Kidney (tissue), 14 donors: ENCODE measurements around the gene SART1. TPM values are rescaled to one million over a fixed set of nuclear protein-coding genes. Genes with fewer than 3 reads are reported as not detected.
"Not testable (repeated sequence)": the region's sequence is repeated elsewhere in the genome, so short reads cannot be mapped to it uniquely, and the experiment has no call there.

Experiments
- DNase-seq, 5 donors: peaks; one replicate each; pipeline ENCODE4 v3.0.0-alpha.2; 2013 to 2020
- FAIRE-seq: peaks from 2 replicates; lab custom pipeline; 2012; peaks lifted over from hg19 to GRCh38; lab: Jason Lieb, UNC
- H3K27ac ChIP-seq, 2 donors: one replicate each; pipeline ENCODE4 v1.7.0; 2013; ENCODE audit warnings: low read depth in 2 of 2, low read length in 2 of 2, inconsistent platforms in 1 of 2
- H3K27me3 ChIP-seq: one replicate; pipeline ENCODE4 v1.7.1; 2013; ENCODE audit warnings: low read length, inconsistent platforms; ENCODE audit not compliant: control insufficient read depth, insufficient read depth
- H3K36me3 ChIP-seq, 3 donors: one replicate each; pipeline versions ENCODE4 v1.7.0 to v1.7.1; 2013; ENCODE audit warnings: low read length in 3 of 3, control low read depth in 1 of 3, inconsistent platforms in 1 of 3; ENCODE audit not compliant: insufficient read depth in 3 of 3, control insufficient read depth in 2 of 3
- H3K4me1 ChIP-seq, 3 donors: one replicate each; pipeline versions ENCODE4 v1.7.0 to v1.7.1; 2013; ENCODE audit warnings: low read length in 3 of 3, inconsistent platforms in 1 of 3, low read depth in 1 of 3; ENCODE audit not compliant: control insufficient read depth in 2 of 3, insufficient read depth in 2 of 3
- H3K4me3 ChIP-seq, 3 donors: one replicate each; pipeline versions ENCODE4 v1.7.0 to v1.8.1; 2013; ENCODE audit warnings: low read length in 3 of 3, control low read depth in 1 of 3, inconsistent platforms in 1 of 3
- H3K9ac ChIP-seq, 3 donors: one replicate each; pipeline versions ENCODE4 v1.7.0 to v1.7.1; 2013; ENCODE audit warnings: low read length in 3 of 3, control low read depth in 1 of 3, inconsistent platforms in 1 of 3
- H3K9me3 ChIP-seq, 3 donors: one replicate each; pipeline versions ENCODE4 v1.7.0 to v1.7.1; 2013; ENCODE audit warnings: low read length in 3 of 3, control low read depth in 1 of 3, inconsistent platforms in 1 of 3; ENCODE audit not compliant: control insufficient read depth in 2 of 3, insufficient read depth in 1 of 3
- CTCF ChIP-seq: IDR thresholded peaks from 3 replicates; pipeline ENCODE4 v1.5.1; 2012; ENCODE audit warnings: mild to moderate bottlenecking, moderate library complexity, borderline replicate concordance; ENCODE audit not compliant: insufficient read depth; ENCODE audit errors: extremely low read depth
- intact Hi-C: fragments of 100-400 bp; cut with DNase I; formaldehyde crosslinking; loops from one replicate; pipeline ENCODE4 v1.11.1; 2022
- polyA plus RNA-seq: library from polyadenylated mRNA; stranded (reverse); fragments of 350-450 nt; fragmentation: Illumina TruSeq; extraction: RNeasy Lipid Tissue Mini Kit (QIAGEN cat#74804); gene quantifications from one replicate; pipeline ENCODE4 v1.2.3, GENCODE V29; 2014; ENCODE audit warnings: low read depth, low replicate concordance; ENCODE audit not compliant: insufficient read depth
- total RNA-seq: library from RNA; stranded (reverse); fragmentation: NEBNext Ultra II Directional; extraction: Animal tissue kit (Norgen Biotek cat#: 25700); gene quantifications from one replicate; pipeline ENCODE4 v1.2.1, GENCODE V29; 2021
- donor health status: control.
- donor health status: control.
- donor health status: control.
- donor health status: control.
- donor health status: control.
- donor health status: DM: yes; HTN: yes; CAD: no.
- donor health status: Normal renal cell carcinoma (clear cell type).

SART1 gene
- total and polyA plus RNA-seq, 2 donors from 2014 or later = 48.6 to 48.7 TPM

GRCh38 chr11:66006891-66007176, 45.3 kb downstream of the SART1 start:
- Histone ChIP-seq H3K9ac (no peak overlapping the region), H3K27me3 (peaks cover 6% of the 10 kb centered on the region), H3K27ac (no peak overlapping the region), H3K36me3 (peaks cover 0 to 7% (median 3%) of the 10 kb centered on the region in 3 donors), H3K4me1 (peaks cover 0 to 6% (median 0%) of the 10 kb centered on the region in 3 donors), H3K9me3 (no peaks in the 10 kb centered on the region), H3K4me3 (no peak overlapping the region)
- FAIRE-seq (no peak), DNase-seq (no peak)
- TF ChIP-seq CTCF = no peak
- intact Hi-C loops = no loop called here

- Histone ChIP-seq H3K4me1 (peaks cover 0 to 6% (median 0%) of the 10 kb centered on the region in 3 donors), H3K36me3 (peaks cover 0 to 7% (median 3%) of the 10 kb centered on the region in 3 donors), H3K9ac (no peak overlapping the region), H3K27me3 (peaks cover 7% of the 10 kb centered on the region), H3K9me3 (no peaks in the 10 kb centered on the region), H3K4me3 (no peak overlapping the region), H3K27ac (no peak overlapping the region)
- no peak for TF ChIP-seq CTCF
- no peak for DNase-seq
- no peak for FAIRE-seq
- intact Hi-C loops = no loop called here
Measured at GRCh38 chr11:66007201-66007634, 45.7 kb downstream of the SART1 start.

- intact Hi-C loops = no loop called here
- TF ChIP-seq CTCF = no peak
Measured at GRCh38 chr11:66008095-66008467, 46.5 kb downstream of the SART1 start.

GRCh38 chr11:66008468-66009101, 47.1 kb downstream of the SART1 start:
- intact Hi-C loops = no loop called here
- H3K9ac ChIP-seq = no peak overlapping the region
- FAIRE-seq (no peak), DNase-seq (peak in 3 of 5 donors; percentile 28 to 62 (median 47))
- H3K4me1 ChIP-seq = peaks cover 0 to under 1% (median 0%) of the 10 kb centered on the region in 3 donors
- no peaks in the 10 kb centered on the region for H3K9me3 ChIP-seq
- H3K27me3 ChIP-seq = peaks cover 9% of the 10 kb centered on the region
- H3K27ac ChIP-seq = no peak overlapping the region
- no peak overlapping the region for H3K4me3 ChIP-seq
- H3K36me3 ChIP-seq = peaks cover 0 to 7% (median 3%) of the 10 kb centered on the region in 3 donors
- TF ChIP-seq CTCF = no peak

More at GRCh38 chr11:66008095-66008467, 46.5 kb downstream of the SART1 start:
- H3K36me3 ChIP-seq = peaks cover 0 to 7% (median 3%) of the 10 kb centered on the region in 3 donors
- H3K4me1 ChIP-seq = peaks cover 0 to 5% (median 0%) of the 10 kb centered on the region in 3 donors
- peaks cover 9% of the 10 kb centered on the region for H3K27me3 ChIP-seq
- H3K27ac ChIP-seq = no peak overlapping the region
- no peak for DNase-seq
- H3K4me3 ChIP-seq = no peak overlapping the region
- H3K9me3 ChIP-seq = no peaks in the 10 kb centered on the region
- FAIRE-seq = no peak
- H3K9ac ChIP-seq = no peak overlapping the region

- H3K4me1 ChIP-seq, FAIRE-seq, H3K27ac ChIP-seq, H3K36me3 ChIP-seq, H3K4me3 ChIP-seq, H3K9me3 ChIP-seq, H3K9ac ChIP-seq, H3K27me3 ChIP-seq, intact Hi-C loops, DNase-seq: not testable (repeated sequence)
Measured at GRCh38 chr11:66010036-66010435, 48.5 kb downstream of the SART1 start.
